ELF-1 (cell line): ENCODE results near the gene C2.
A peak's percentile ranks its signal among the peaks of the same experiment; 100 is the strongest.
"Not testable (repeated sequence)": the region's sequence is repeated elsewhere in the genome, so short reads cannot be mapped to it uniquely, and the experiment has no call there.

Experiments used
- DNase-seq: peaks from one replicate; pipeline ENCODE4 v3.0.0-alpha.2; 2016; ENCODE audit warnings: low read depth, low spot score

The C2 gene

DNA sequence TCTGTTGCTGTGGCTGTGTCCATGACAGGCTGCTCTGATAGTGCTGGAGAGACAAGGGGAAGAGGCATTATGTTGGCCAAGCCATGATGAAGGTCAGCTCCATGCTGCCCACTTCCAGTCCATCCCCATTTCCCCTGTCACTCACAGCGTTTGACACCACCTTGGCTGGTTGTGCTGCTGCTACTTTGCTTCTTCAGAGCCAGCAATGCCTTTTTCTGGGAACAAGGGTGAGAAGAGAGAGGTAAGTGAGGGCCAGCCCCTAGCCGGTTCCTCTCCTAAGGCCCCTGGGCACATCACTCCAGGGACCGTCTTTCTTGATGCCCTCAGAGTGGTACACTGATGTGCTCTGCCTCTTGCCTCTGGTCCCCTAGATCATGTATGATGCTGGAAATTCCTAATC, 29.3 kb downstream of the C2 start:
- DNase-seq = no peak

DNA sequence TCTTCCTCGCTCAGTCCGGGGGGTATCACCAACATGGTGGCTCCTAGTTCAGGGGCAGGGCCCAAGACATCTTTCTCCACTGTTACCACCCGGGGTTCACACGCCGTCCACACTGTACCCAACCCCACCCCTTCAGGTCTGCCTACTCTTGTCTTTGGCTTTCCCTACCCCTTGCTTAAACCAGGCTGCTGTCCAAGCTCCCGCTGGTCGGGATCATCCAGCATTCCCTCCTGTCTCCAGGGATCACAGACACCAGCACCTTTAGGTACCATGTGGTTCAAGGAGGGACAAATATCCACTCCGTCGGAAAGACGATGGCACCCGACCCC, 30.9 kb downstream of the C2 start:
- no peak for DNase-seq

DNA sequence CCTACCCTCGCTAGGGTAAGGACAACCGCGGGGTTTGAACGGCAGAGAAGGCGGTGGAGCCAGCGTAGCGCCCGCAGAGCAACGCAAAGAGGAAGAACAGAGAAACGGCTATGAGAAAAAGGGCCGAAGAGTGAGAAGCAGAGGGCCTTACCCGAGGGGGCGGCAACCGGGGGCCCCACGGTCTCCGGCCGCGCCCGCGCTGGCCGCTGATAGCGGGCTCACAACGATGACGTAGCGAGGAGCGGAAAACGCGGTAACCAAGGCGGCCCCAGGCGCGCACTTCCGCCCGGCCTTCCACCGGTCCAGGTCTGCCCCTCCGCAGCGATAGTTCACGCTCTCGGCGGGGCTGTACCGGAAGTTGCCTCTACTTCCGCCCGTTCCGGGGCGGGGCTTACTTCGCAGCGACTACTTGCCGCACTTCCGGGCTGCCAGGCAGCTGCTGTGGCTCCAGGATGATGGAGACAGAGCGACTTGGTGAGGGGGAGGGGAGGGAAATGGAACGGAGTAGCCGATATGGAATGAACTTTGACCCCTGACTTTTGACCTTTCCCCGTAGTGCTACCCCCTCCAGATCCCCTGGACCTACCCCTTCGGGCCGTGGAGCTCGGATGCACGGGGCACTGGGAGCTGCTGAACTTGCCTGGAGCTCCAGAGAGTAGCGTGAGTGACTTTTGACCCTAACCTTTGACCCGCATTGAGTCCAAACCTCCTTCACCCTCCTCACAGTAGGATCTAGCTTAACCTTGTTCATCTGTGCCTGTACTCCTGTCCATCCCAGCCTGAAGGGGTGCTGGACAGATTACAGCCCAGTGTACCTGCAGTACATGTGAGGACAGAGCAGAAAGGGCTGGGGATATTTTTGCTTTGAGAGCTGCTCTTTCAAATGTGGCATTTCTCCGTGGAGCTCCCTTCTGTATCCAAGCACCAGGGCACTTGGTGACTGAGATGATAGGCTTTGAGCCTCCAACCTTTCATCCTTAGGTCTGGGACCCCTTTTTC, 31.5 kb downstream of the C2 start, which contains the start of the genes NELFE and SKIC2:
Gene NELFE (minus strand): TSS at position 231 of the 999 bp plus-strand sequence. CDS start 525 bp downstream, outside the sequence.
Gene SKIC2 (plus strand): TSS at position 435 of the 999 bp plus-strand sequence. CDS start 18 bp downstream, at position 453.
- DNase-seq = peak; percentile 99

DNA sequence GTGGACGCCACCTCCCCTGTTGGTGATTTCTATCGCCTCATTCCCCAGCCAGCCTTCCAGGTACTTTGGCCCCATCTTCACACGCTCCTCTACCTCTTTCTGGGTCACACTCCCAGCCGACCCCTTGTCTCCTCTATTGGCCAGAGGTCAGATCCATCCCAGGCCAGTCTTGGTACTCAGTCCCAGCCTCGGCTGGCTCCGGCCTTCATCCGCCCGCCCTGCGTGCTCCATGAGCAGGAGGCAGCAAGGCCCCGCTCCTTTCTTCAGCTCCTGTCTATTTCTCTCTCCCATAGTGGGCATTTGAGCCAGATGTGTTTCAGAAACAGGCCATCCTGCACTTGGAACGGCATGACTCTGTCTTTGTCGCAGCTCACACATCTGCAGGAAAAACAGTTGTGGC, 34.1 kb downstream of the C2 start:
- no peak for DNase-seq

DNA sequence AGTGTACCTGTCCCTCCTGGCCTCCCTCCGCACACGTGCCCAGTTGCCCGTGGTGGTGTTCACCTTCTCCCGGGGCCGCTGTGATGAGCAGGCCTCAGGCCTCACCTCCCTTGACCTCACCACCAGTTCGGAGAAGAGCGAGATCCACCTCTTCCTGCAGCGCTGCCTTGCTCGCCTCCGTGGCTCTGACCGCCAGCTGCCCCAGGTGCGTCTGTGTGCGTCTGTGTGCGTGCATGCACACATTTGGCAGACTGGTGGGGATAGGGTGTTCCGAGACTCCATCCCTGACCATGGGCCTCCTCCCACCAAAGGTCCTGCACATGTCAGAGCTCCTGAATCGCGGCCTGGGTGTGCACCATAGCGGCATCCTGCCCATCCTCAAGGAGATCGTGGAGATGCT, 36.4 kb downstream of the C2 start:
- no peak for DNase-seq

DNA sequence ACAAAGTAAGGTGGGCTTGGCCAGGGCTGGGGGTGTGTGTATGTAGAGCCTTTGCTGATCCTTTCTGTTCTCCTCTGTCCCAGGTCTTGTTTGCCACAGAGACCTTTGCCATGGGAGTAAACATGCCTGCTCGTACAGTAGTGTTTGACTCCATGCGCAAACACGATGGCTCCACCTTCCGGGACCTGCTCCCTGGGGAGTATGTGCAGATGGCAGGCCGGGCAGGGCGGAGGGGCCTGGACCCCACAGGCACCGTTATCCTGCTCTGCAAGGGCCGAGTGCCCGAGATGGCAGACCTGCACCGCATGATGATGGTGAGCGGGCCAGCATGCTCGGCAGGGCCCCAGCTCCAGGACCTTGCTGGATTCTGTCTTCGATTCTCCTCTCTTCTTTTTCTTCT, 38.2 kb downstream of the C2 start:
- no peak for DNase-seq

DNA sequence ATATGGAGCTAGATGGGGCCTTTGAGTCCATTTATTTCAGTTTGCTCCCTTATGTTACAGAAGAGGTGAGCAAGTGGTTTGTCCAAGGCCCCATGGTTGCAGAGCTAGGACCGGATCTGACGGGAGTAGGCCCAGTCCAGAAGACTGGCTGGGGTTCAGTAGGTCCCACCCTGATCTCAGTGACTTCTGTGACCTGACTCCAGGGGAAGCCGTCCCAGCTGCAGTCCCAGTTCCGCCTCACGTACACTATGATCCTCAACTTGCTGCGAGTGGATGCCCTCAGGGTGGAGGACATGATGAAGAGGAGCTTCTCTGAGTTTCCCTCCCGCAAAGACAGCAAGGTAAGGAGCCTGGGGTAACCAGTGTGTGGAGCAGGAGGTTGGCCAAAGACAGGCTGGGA, 39.0 kb downstream of the C2 start:
- DNase-seq = no peak

DNA sequence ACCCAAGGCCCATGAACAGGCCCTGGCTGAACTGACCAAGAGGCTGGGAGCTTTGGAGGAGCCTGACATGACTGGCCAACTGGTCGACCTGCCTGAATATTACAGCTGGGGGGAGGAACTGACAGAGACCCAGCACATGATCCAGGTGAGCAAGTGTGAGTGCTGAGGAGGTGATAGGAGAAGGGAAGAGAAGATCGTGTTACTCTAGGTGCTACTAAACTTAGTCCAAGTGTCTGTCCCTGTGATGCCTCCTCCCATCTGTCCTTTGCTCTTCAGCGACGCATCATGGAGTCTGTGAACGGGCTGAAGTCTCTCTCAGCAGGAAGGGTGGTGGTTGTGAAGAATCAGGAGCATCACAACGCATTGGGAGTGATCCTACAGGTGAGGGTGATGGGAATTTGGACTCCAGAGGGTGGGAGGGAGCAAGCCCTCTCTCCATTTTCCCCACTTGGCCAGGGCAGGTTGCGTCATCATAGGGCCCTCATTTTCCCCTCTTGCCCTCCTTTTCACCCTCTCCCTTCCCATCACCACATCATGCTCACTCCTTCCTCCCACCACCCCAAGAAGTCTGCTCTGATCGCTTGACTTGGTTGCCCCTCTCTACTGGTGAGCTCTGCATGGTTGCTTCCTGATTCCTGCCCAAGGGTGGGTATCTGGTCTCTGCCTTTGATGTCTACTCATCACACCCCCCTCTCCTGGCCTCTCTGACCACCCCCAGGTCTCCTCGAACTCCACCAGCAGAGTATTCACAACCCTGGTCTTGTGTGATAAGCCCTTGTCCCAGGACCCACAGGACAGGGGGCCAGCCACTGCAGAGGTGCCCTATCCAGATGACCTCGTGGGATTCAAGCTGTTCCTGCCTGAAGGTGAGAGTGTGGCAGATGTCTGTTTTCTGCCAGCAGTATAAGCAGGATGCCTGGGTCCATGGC, 39.7 kb downstream of the C2 start:
- no peak for DNase-seq

DNA sequence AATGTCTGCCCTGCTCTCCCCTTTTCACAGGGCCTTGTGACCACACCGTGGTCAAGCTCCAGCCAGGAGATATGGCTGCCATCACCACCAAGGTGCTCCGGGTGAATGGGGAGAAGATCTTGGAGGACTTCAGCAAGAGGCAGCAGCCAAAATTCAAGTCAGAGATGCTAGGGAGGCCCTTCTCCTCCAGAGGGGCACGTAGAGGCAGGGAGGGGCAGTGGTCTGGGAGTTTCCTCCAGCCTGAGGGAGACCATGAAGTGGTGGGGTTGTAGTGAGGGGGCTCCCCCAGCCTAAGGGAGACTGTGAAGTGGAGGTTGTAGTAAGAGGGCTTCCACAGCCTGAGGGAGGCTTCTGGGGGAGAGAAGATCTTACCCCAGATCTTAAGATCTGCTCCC, 40.4 kb downstream of the C2 start:
- no peak for DNase-seq

DNA sequence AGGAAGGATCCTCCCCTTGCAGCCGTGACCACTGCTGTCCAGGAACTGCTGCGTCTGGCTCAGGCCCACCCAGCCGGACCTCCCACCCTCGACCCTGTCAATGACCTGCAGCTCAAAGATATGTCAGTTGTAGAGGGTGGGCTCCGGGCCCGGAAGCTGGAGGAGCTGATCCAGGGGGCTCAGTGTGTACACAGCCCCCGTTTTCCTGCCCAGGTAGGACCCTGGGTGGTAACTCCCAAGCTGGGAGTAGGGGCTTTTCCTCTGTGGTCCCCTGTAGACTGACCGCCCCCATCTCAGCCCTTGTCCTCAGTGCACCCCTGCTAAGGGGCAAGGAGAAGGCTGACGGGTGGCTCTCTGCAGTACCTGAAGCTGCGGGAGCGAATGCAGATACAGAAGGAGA, 40.8 kb downstream of the C2 start:
- DNase-seq = no peak

DNA sequence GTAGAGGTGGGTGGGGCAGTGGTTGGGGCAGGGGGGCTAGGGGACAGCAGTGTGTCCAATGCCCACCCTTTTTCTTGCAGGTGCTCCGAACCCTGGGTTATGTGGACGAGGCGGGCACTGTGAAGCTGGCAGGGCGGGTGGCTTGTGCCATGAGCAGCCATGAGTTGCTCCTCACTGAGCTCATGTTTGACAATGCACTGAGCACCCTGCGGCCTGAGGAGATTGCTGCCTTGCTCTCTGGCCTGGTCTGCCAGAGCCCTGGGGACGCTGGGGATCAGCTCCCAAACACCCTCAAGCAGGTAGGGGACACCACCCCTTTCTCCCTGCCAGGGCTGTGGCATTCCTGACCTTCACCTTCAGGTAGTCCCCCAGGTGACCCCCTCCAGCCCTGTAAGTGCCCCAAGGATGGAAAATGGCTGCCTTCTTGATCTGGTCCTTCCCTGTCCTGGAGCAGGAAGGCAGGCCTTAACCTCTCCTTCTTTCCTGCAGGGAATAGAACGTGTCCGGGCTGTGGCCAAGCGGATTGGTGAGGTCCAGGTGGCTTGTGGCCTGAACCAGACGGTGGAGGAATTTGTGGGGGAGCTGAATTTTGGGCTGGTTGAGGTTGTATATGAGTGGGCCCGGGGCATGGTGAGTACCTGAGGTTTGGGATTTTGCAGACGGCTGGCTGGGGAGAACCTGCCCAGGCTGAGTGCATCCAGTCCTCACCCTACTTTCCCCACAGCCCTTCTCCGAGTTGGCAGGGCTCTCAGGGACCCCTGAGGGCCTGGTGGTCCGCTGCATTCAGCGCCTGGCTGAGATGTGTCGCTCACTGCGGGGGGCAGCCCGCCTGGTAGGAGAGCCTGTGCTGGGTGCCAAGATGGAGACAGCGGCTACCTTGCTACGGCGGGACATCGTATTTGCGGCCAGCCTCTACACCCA, 41.5 kb downstream of the C2 start:
- no peak for DNase-seq

DNA sequence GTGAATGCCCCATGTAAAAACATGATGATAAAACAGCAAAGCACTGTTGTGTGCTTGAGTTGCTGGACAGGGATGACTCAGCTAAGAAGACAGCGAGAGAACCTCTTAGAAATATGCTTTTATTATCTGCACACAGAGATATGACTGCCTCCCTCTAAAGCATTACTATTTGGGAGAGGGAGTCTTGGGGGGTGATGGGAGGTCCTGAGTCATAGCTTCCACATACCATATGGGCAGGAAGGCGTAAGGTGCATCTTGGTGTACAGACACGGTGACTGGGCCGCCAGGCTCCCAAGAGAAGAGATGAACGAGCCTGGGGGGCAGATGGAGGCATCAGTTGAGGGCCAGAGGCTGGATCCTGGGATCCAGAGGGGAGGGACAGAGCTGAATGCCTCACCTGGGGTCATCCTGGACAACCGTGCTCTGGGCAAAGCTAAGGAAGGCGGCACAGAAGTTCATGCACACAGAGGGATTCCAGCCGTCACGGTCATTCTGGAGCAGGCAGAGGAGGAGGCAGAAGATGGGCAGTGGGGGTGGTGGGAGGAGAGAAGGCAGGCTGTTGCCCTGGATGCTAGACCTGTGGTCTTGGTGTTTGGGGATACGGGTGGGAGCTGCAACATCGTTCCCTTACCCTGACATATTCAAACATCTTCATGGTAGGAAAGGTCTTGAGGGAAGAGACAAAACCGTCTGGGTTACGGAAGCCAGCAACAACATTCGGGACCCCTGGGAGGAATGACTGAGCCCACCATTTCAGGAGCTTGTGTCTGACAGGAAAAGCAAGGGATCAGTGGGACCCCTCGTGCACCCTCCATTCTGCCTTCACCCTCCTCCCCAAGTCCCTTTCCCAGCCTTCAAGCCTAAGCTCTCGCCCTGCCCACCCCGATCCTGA, 42.4 kb downstream of the C2 start:
- DNase-seq = no peak

DNA sequence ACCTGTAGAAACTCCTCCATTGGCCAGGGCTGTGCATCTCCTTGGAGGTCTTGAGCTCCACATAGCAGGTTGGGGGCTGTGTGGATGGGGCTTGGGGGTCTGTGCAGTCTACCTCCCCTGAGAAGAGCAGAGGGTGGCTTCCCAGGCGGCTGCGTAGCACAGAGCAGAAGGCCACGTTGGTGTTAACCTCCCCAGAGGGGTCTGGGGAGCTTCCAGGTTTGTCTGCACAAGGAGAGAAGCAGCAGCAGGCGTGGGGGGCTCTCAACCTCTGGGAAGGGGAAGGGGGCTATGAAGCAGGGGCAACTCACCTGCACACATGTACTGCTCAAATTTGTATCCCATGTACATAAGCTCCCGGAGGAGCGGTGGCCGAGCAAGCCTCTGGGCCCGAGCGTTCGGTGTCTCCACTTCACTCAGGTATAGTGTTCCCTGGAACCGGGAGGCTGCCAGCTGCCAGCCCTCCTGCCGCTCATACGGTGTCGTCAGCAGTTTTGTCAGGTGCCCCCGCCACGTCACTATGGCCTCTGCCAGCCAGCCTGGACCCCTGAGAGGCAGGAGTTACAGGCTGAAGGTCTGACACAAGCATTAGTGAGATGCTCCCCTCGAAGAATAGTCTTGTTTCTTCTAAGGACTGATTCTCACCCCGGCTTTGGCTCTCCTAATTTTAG, 43.2 kb downstream of the C2 start:
- DNase-seq = no peak

DNA sequence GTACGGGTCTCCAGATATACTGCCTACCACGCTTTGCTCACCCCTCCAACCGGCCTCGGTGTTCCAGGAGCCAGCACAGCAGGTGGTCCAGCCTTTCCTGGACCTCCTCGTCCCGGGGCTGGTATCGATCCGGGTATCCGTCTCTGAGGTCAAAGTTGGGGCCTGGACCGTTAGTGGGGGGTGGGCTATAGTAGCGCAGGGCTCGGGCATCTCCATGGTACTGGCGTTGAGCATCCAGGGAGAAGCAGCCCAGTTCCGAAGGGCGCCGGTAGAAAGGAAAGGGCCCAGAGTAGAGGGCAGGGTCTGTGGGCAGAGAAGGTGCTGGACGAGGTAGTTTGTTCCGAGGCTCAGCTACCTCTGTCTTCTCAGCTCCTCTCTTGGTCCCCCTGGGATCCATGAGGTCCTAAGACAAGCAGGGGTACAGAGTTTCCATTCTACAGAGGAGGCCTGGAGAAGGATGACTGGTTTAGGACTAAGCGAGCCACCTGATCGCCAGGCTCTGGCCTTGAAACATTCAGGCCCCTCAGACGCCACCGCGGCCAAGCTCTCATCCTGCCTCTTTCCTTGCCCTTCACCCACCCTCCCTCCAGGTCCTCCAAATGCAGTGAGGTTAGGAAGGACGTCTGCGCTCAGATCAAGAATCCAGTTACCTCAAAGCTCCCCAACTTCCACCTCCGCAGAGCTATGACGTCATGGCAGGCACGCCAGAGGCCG, 43.9 kb downstream of the C2 start:
- DNase-seq = no peak

DNA sequence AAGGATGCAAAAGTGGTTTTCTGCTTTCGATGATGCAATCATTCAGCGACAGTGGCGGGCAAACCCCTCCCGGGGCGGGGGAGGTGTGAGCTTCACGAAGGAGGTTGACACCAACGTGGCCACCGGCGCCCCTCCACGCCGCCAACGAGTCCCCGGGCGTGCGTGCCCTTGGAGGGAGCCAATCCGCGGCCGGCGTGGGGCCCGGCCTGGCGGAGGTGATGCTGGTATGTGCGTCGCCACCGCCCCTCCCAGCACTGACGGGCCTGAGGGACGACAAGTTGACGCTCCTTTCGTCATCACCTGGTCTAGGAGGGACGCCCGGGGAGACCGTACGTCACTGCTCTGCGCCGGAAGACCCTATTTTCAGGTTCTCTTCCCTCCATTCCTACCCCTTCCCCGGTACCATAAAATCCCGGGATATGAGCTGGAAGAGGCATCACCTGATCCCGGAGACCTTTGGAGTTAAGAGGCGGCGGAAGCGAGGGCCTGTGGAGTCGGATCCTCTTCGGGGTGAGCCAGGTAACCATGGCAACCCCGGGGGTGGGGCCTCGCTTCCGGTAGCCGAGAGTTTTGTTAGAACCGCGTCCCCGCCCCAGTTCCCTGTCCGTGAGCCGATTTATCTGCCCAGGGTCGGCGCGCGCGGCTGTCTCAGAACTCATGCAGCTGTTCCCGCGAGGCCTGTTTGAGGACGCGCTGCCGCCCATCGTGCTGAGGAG, 44.6 kb downstream of the C2 start, which contains the start of gene DXO:
Gene DXO (minus strand): TSS at position 146 of the 716 bp plus-strand sequence. CDS start 463 bp downstream, outside the sequence.
- DNase-seq = peak; percentile 99

DNA sequence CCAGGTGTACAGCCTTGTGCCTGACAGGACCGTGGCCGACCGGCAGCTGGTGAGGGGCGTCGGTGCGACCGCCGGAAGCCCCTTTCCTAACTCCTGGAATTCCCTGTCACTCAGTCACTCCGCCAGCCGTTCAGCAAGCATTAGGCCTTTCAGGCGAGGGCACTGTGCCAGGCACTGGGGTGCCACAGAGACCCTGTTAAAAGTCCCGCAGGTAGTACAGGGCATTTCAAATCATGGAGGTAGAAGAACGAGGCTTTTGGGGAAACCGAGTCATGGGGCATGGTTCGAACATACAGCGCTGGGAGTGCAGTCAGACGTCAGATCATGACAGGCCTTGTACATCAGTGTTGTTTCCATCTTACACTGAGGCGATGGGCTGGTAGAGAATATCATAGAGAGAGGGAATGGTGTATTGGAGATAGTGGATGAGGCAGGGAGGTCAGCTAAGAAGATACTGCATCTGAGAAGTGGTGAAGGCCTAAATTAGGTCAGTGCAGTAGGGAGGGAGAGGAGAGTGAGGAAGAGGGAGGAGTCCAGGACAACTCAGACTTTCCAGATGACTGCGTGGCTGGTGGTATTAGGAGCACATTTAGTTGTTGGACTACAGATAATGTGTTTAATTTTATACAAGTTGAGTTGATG, 45.3 kb downstream of the C2 start:
- DNase-seq = no peak

DNA sequence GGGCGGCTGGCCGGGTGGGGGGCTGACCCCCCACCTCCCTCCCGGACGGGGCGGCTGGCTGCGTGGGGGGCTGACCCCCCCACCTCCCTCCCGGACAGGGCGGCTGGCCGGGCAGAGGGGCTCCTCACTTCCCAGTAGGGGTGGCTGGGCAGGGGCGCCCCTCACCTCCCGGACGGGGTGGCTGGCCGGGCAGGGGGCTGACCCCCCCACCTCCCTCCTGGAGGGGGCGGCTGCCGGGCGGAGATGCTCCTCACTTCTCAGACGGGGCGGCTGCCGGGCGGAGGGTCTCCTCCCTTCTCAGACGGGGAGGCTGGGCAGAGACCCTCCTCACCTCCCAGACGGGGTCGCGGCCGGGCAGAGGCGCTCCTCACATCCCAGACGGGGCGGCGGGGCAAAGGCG, 48.5 kb downstream of the C2 start:
- DNase-seq = not testable (repeated sequence)
